ENCODE results near the gene RUVBL2.
"Not testable (repeated sequence)": the region's sequence is repeated elsewhere in the genome, so short reads cannot be mapped to it uniquely, and the experiment has no call there.

- TF ChIP-seq CTCF, POLR2AphosphoS5, POLR2A, EP300 (IDR thresholded peaks at IDR 0.05): not testable (repeated sequence)
These were observed 31.4 kb downstream of the RUVBL2 start for GRCh38 chr19:49025088-49025487.
